KMS-11 (cell line): ENCODE measurements around the gene ACHE.
A peak's percentile ranks its signal among the peaks of the same experiment; 100 is the strongest.
"Not testable (repeated sequence)": the region's sequence is repeated elsewhere in the genome, so short reads cannot be mapped to it uniquely, and the experiment has no call there.

Experiments
- H2AFZ ChIP-seq: fragments of 200-600 bp; sonication (generic); 2 replicates; pipeline ENCODE4 v1.6.1; 2016; ENCODE audit warnings: antibody characterized with exemption, mixed run types, low read depth
- H3K27ac ChIP-seq: fragments of 200-600 bp; sonication (generic); 2 replicates; pipeline ENCODE4 v1.6.1; 2016; ENCODE audit warnings: mild to moderate bottlenecking, mixed run types
- H3K27me3 ChIP-seq: fragments of 200-600 bp; sonication (generic); 2 replicates; pipeline ENCODE4 v1.6.1; 2017; ENCODE audit warnings: mild to moderate bottlenecking, low read depth, mixed run types, moderate library complexity; ENCODE audit not compliant: insufficient read depth
- H3K36me3 ChIP-seq: fragments of 200-600 bp; sonication (generic); 2 replicates; pipeline ENCODE4 v1.6.1; 2017; ENCODE audit warnings: mild to moderate bottlenecking, mixed run types; ENCODE audit not compliant: insufficient read depth
- H3K4me1 ChIP-seq: fragments of 200-600 bp; sonication (generic); 2 replicates; pipeline ENCODE4 v1.6.1; 2016; ENCODE audit warnings: mild to moderate bottlenecking, low read depth, mixed run types; ENCODE audit not compliant: poor library complexity, severe bottlenecking
- H3K4me2 ChIP-seq: fragments of 200-600 bp; sonication (generic); 2 replicates; pipeline ENCODE4 v1.7.0; 2016; ENCODE audit warnings: mild to moderate bottlenecking, mixed run types
- H3K4me3 ChIP-seq: fragments of 200-600 bp; sonication (generic); IDR thresholded peaks from 2 replicates; pipeline ENCODE4 v1.6.1; 2017; ENCODE audit warnings: low read depth, low read length, mixed read lengths; ENCODE audit not compliant: insufficient read depth
- H3K79me2 ChIP-seq: fragments of 200-600 bp; sonication (generic); 2 replicates; pipeline ENCODE4 v1.6.1; 2016; ENCODE audit warnings: low read depth, mixed run types; ENCODE audit not compliant: insufficient read depth
- H3K9ac ChIP-seq: fragments of 200-600 bp; sonication (generic); 2 replicates; pipeline ENCODE4 v1.6.1; 2016; ENCODE audit warnings: mild to moderate bottlenecking, mixed run types
- H4K20me1 ChIP-seq: fragments of 200-600 bp; sonication (generic); 2 replicates; pipeline ENCODE4 v1.6.1; 2016; ENCODE audit warnings: mild to moderate bottlenecking, mixed run types; ENCODE audit not compliant: insufficient read depth
- CTCF ChIP-seq: fragments of 200-600 bp; sonication (generic); conservative IDR thresholded peaks from 2 replicates; pipeline ENCODE4 v1.6.1; 2017; ENCODE audit warnings: low read depth, mild to moderate bottlenecking, antibody characterized with exemption, low read length, moderate library complexity, mixed read lengths

The ACHE gene

GRCh38 chr7:100895701-100895955, at the start of gene ACHE:
ACHE (minus strand) TSS chr7:100895888; CDS start chr7:100894232, 1,656 bp downstream.
- no peak for TF ChIP-seq CTCF
- Histone ChIP-seq H3K4me3 (no peak within 1 kb of the TSS), H4K20me1 (no peaks in the 10 kb centered on the region), H3K9ac (no peak within 1 kb of the TSS), H3K4me2 (peak within 1 kb of the TSS; percentile 88), H2AFZ (peak within 1 kb of the TSS; percentile 64), H3K79me2 (no peaks in the 10 kb centered on the region), H3K4me1 (peaks cover 10% of the 10 kb centered on the region), H3K27ac (no peak within 1 kb of the TSS), H3K36me3 (no peaks in the 10 kb centered on the region), H3K27me3 (peaks cover 57% of the 10 kb centered on the region)

- Histone ChIP-seq H3K4me1 (no peaks in the 10 kb centered on the region), H2AFZ (no peak overlapping the region), H3K4me2 (no peak overlapping the region), H3K27ac (no peak overlapping the region), H3K27me3 (peaks cover 18% of the 10 kb centered on the region; the same call in 1 of the 2 replicates), H4K20me1 (no peaks in the 10 kb centered on the region), H3K4me3 (no peak overlapping the region), H3K9ac (no peak overlapping the region), H3K36me3 (no peaks in the 10 kb centered on the region), H3K79me2 (no peaks in the 10 kb centered on the region)
- no peak for TF ChIP-seq CTCF
Observed at GRCh38 chr7:100944138-100944537, 48.5 kb upstream of the ACHE start.

- Histone ChIP-seq H3K4me1 (no peaks in the 10 kb centered on the region), H4K20me1 (no peaks in the 10 kb centered on the region), H3K79me2 (no peaks in the 10 kb centered on the region), H3K27ac (no peak overlapping the region), H3K4me3 (no peak overlapping the region), H3K9ac (no peak overlapping the region), H3K36me3 (no peaks in the 10 kb centered on the region), H2AFZ (no peak overlapping the region), H3K4me2 (no peak overlapping the region), H3K27me3 (peaks cover 14% of the 10 kb centered on the region; the same call in 1 of the 2 replicates)
- no peak for TF ChIP-seq CTCF
Observed at GRCh38 chr7:100943693-100944092, 48.0 kb upstream of the ACHE start.

- H3K4me1 ChIP-seq = no peaks in the 10 kb centered on the region
- H2AFZ ChIP-seq = no peak overlapping the region
- no peaks in the 10 kb centered on the region for H4K20me1 ChIP-seq
- no peak overlapping the region for H3K4me2 ChIP-seq
- no peaks in the 10 kb centered on the region for H3K36me3 ChIP-seq
- no peaks in the 10 kb centered on the region for H3K79me2 ChIP-seq
- H3K4me3 ChIP-seq = no peak overlapping the region
- H3K27ac ChIP-seq = no peak overlapping the region
- TF ChIP-seq CTCF = no peak
- H3K27me3 ChIP-seq = peaks cover 15% of the 10 kb centered on the region; the same call in 1 of the 2 replicates
- H3K9ac ChIP-seq = no peak overlapping the region
Observed at GRCh38 chr7:100942045-100942774, 46.5 kb upstream of the ACHE start.

- H3K9ac ChIP-seq, H3K36me3 ChIP-seq, H3K4me2 ChIP-seq, H4K20me1 ChIP-seq, H3K4me1 ChIP-seq, H3K79me2 ChIP-seq, H3K4me3 ChIP-seq, H2AFZ ChIP-seq, H3K27ac ChIP-seq: not testable (repeated sequence)
- peaks cover 63% of the 10 kb centered on the region for H3K27me3 ChIP-seq
Observed at GRCh38 chr7:100936167-100936566, 40.5 kb upstream of the ACHE start.

GRCh38 chr7:100935381-100935780, 39.7 kb upstream of the ACHE start:
- H3K9ac ChIP-seq, H3K4me2 ChIP-seq, H3K4me1 ChIP-seq, H3K27ac ChIP-seq, H4K20me1 ChIP-seq, H2AFZ ChIP-seq, H3K36me3 ChIP-seq, H3K4me3 ChIP-seq, H3K79me2 ChIP-seq: not testable (repeated sequence)
- H3K27me3 ChIP-seq = peaks cover 68% of the 10 kb centered on the region
